NOMO-1 treated with DMSO at 0.1 percent for 48 hours (cell line): ENCODE data around the gene GAGE10.
"Not testable (repeated sequence)": the region's sequence is repeated elsewhere in the genome, so short reads cannot be mapped to it uniquely, and the experiment has no call there.

ENCODE experiments used
- DNase-seq: peaks from one replicate; lab custom pipeline; 2025; ENCODE audit not compliant: unreplicated experiment; lab: John Stamatoyannopoulos, UW

The GAGE10 gene

GRCh38 chrX:49276207-49276606 is 27.2 kb upstream of the GAGE10 start:
- DNase-seq = no peak

GRCh38 chrX:49276671-49277534 is 26.5 kb upstream of the GAGE10 start:
- DNase-seq = no peak

GRCh38 chrX:49277535-49277830 is 26.0 kb upstream of the GAGE10 start:
- DNase-seq = no peak

GRCh38 chrX:49278081-49278480 is 25.4 kb upstream of the GAGE10 start:
- no peak for DNase-seq

- no peak for DNase-seq
Observed at GRCh38 chrX:49282647-49283011, 20.8 kb upstream of the GAGE10 start.

GRCh38 chrX:49284212-49284611 is 19.2 kb upstream of the GAGE10 start:
- DNase-seq = no peak

- DNase-seq = no peak
Observed at GRCh38 chrX:49286136-49286535, 17.3 kb upstream of the GAGE10 start.

- DNase-seq = no peak
Observed at GRCh38 chrX:49286581-49286980, 16.9 kb upstream of the GAGE10 start.

- DNase-seq = no peak
Observed at GRCh38 chrX:49287665-49288064, 15.8 kb upstream of the GAGE10 start.

- DNase-seq = no peak
Observed at GRCh38 chrX:49290215-49290614, 13.2 kb upstream of the GAGE10 start.

GRCh38 chrX:49291615-49292337 is 11.7 kb upstream of the GAGE10 start:
- peak; percentile 45 for DNase-seq

GRCh38 chrX:49292400-49293362 is 10.8 kb upstream of the GAGE10 start:
- DNase-seq = no peak

- not testable (repeated sequence) for DNase-seq
Observed at GRCh38 chrX:49299293-49299692, 4.2 kb upstream of the GAGE10 start.

GRCh38 chrX:49300703-49301102 is 2.7 kb upstream of the GAGE10 start:
- DNase-seq = no peak

GRCh38 chrX:49307775-49308174 is 4.3 kb downstream of the GAGE10 start:
- not testable (repeated sequence) for DNase-seq

- DNase-seq = no peak
Observed at GRCh38 chrX:49308604-49309269, 5.3 kb downstream of the GAGE10 start.

- DNase-seq = no peak
Observed at GRCh38 chrX:49309401-49309981, 6.0 kb downstream of the GAGE10 start.

GRCh38 chrX:49310371-49310770 is 6.9 kb downstream of the GAGE10 start:
- DNase-seq = no peak

GRCh38 chrX:49312176-49312575 is 8.7 kb downstream of the GAGE10 start:
- DNase-seq = peak; percentile 15

GRCh38 chrX:49316085-49316484 is 12.6 kb downstream of the GAGE10 start:
- DNase-seq = no peak
